ENCODE results near the gene CNTNAP2.

DNA sequence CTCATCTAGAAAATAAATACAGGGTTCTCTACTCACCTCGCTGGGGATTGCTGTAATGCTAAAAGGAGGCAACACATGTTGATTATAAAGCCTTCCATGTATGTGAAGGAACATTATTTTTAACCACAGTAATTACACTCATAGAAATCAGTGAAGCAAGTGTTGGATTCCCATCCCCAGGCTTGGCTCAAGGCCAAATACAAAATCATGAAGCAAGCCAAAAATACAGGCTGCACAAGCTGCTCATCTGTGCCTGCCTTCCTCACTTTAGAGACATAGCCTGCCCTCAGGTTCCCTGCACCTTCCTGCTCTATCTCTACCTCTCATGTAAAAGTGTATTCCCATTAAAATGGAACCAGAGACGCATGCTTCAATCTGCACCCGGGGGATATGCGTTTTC is 1396.8 kb downstream of the CNTNAP2 start:
- no peak for TF ChIP-seq TAF1 (conservative IDR thresholded peaks at IDR 0.05)
- TF ChIP-seq, protein P1, sequence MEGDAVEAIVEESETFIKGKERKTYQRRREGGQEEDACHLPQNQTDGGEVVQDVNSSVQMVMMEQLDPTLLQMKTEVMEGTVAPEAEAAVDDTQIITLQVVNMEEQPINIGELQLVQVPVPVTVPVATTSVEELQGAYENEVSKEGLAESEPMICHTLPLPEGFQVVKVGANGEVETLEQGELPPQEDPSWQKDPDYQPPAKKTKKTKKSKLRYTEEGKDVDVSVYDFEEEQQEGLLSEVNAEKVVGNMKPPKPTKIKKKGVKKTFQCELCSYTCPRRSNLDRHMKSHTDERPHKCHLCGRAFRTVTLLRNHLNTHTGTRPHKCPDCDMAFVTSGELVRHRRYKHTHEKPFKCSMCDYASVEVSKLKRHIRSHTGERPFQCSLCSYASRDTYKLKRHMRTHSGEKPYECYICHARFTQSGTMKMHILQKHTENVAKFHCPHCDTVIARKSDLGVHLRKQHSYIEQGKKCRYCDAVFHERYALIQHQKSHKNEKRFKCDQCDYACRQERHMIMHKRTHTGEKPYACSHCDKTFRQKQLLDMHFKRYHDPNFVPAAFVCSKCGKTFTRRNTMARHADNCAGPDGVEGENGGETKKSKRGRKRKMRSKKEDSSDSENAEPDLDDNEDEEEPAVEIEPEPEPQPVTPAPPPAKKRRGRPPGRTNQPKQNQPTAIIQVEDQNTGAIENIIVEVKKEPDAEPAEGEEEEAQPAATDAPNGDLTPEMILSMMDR (IDR thresholded peaks at IDR 0.05; ENCODE audit: low read depth, low read length, missing input control) = no peak
